Liver (tissue), 9 donors: Measurements from ENCODE around the gene MKI67. TPM values are rescaled to one million over a fixed set of nuclear protein-coding genes. Genes with fewer than 3 reads are reported as not detected.

Experiments used
- DNase-seq: peaks from one replicate; pipeline ENCODE4 v3.0.0-alpha.2; 2017; ENCODE audit warnings: low spot score
- H3K27ac ChIP-seq, 2 donors: one replicate each; pipeline ENCODE4 v1.7.0; 2013; ENCODE audit warnings: inconsistent platforms in 2 of 2, low read length in 2 of 2, control low read depth in 1 of 2, low read depth in 1 of 2, mild to moderate bottlenecking in 1 of 2
- H3K27me3 ChIP-seq, 4 donors: one replicate each; pipeline versions ENCODE4 v1.6.1 to v1.7.0; 2013; ENCODE audit warnings: low read length in 3 of 4, inconsistent platforms in 1 of 4, mild to moderate bottlenecking in 1 of 4, moderate library complexity in 1 of 4; ENCODE audit not compliant: control insufficient read depth in 4 of 4, insufficient read depth in 4 of 4
- H3K36me3 ChIP-seq, 4 donors: one replicate each; pipeline versions ENCODE4 v1.6.1 to v1.7.0; 2013; ENCODE audit warnings: low read length in 3 of 4, mild to moderate bottlenecking in 3 of 4, low read depth in 1 of 4, moderate library complexity in 1 of 4; ENCODE audit not compliant: control insufficient read depth in 4 of 4, insufficient read depth in 3 of 4
- H3K4me1 ChIP-seq, 4 donors: one replicate each; pipeline versions ENCODE4 v1.6.1 to v1.7.0; 2013; ENCODE audit warnings: low read length in 3 of 4, mild to moderate bottlenecking in 3 of 4, moderate library complexity in 1 of 4; ENCODE audit not compliant: control insufficient read depth in 4 of 4, insufficient read depth in 4 of 4
- H3K4me3 ChIP-seq, 3 donors: one replicate each; pipeline versions ENCODE4 v1.6.1 to v1.7.0; 2013; ENCODE audit warnings: low read length in 3 of 3, control low read depth in 1 of 3, low read depth in 1 of 3, mild to moderate bottlenecking in 1 of 3
- H3K9ac ChIP-seq, 2 donors: one replicate each; pipeline ENCODE4 v1.7.0; 2013; ENCODE audit warnings: low read length in 2 of 2, mild to moderate bottlenecking in 2 of 2, moderate library complexity in 2 of 2, control low read depth in 1 of 2, low read depth in 1 of 2
- H3K9me3 ChIP-seq, 4 donors: one replicate each; pipeline versions ENCODE4 v1.6.1 to v1.7.0; 2013; ENCODE audit warnings: low read length in 3 of 4; ENCODE audit not compliant: control insufficient read depth in 4 of 4
- ATF3 ChIP-seq: IDR thresholded peaks from 2 replicates; pipeline ENCODE4 v1.6.1; 2016; ENCODE audit warnings: antibody characterized with exemption
- CTCF ChIP-seq: fragments of 150-350 bp; IDR thresholded peaks from 2 replicates; pipeline ENCODE4 v1.5.1; 2017; ENCODE audit warnings: improper control_type of control experiment, low read depth, low read length; ENCODE audit not compliant: missing input control
- EGR1 ChIP-seq, 2 donors: IDR thresholded peaks; 2 replicates each; pipeline ENCODE4 v1.6.1; 2016 to 2018; ENCODE audit warnings: antibody characterized with exemption in 2 of 2, low read depth in 2 of 2
- FOXA1 ChIP-seq: IDR thresholded peaks from 2 replicates; pipeline ENCODE4 v1.6.1; 2016; ENCODE audit warnings: antibody characterized with exemption
- FOXA2 ChIP-seq: IDR thresholded peaks from 2 replicates; pipeline ENCODE4 v1.6.1; 2016; ENCODE audit warnings: antibody characterized with exemption
- GABPA ChIP-seq, 2 donors: IDR thresholded peaks in 1 of 2; conservative IDR thresholded peaks in 1 of 2; 2 replicates each; pipeline ENCODE4 v1.6.1; 2016; ENCODE audit warnings: antibody characterized with exemption in 2 of 2, mild to moderate bottlenecking in 1 of 2, moderate library complexity in 1 of 2
- HNF4A ChIP-seq, 2 donors: conservative IDR thresholded peaks; 2 replicates each; pipeline ENCODE4 v1.6.1; 2016; ENCODE audit warnings: antibody characterized with exemption in 2 of 2, mild to moderate bottlenecking in 2 of 2
- HNF4G ChIP-seq: IDR thresholded peaks from 2 replicates; pipeline ENCODE4 v1.6.1; 2016; ENCODE audit warnings: antibody characterized with exemption
- JUND ChIP-seq, 2 donors: IDR thresholded peaks; 2 replicates each; pipeline ENCODE4 v1.6.1; 2016; ENCODE audit warnings: antibody characterized with exemption in 2 of 2
- MAX ChIP-seq: IDR thresholded peaks from 2 replicates; pipeline ENCODE4 v1.6.1; 2016; ENCODE audit warnings: antibody characterized with exemption
- NR2F2 ChIP-seq: IDR thresholded peaks from 2 replicates; pipeline ENCODE4 v1.6.1; 2016; ENCODE audit warnings: antibody characterized with exemption
- RAD21 ChIP-seq, 2 donors: IDR thresholded peaks; 2 replicates each; pipeline ENCODE4 v1.6.1; 2016; ENCODE audit warnings: antibody characterized with exemption in 2 of 2, mild to moderate bottlenecking in 2 of 2
- REST ChIP-seq: IDR thresholded peaks from 2 replicates; pipeline ENCODE4 v1.6.1; 2016; ENCODE audit warnings: antibody characterized with exemption, mild to moderate bottlenecking
- RXRA ChIP-seq, 2 donors: IDR thresholded peaks; 2 replicates each; pipeline ENCODE4 v1.6.1; 2017 to 2018; ENCODE audit warnings: antibody characterized with exemption in 2 of 2, mild to moderate bottlenecking in 1 of 2
- SP1 ChIP-seq: IDR thresholded peaks from 2 replicates; pipeline ENCODE4 v1.6.1; 2018; ENCODE audit warnings: antibody characterized with exemption, mild to moderate bottlenecking
- TAF1 ChIP-seq: conservative IDR thresholded peaks from 2 replicates; pipeline ENCODE4 v1.6.1; 2016; ENCODE audit warnings: antibody characterized with exemption, mild to moderate bottlenecking
- YY1 ChIP-seq: IDR thresholded peaks from 2 replicates; pipeline ENCODE4 v1.6.1; 2016; ENCODE audit warnings: antibody characterized with exemption, mild to moderate bottlenecking
- ZBTB33 ChIP-seq: IDR thresholded peaks from 2 replicates; pipeline ENCODE4 v1.6.1; 2016; ENCODE audit warnings: antibody characterized with exemption
- WGBS: extraction: QIAGEN DNeasy Blood & Tissue Kit; methylation state at CpG from one replicate; pipeline ENCODE4 v1.1.7; 2013; 5-methylcytosine and 5-hydroxymethylcytosine counted together
- polyA plus RNA-seq, 2 donors: library from polyadenylated mRNA; stranded (reverse) in 1 of 2; unstranded in 1 of 2; fragments of 200-250 nt in 1 of 2; fragments of >200 nt in 1 of 2; fragmentation: Nextera tagmentation in 1 of 2; extraction: Ambion mirVana in 1 of 2; gene quantifications; one replicate each; pipeline versions ENCODE4 v1.2.1 to v1.2.3, GENCODE V29; 2013 to 2015
- total RNA-seq, 2 donors: library from RNA; depleted of rRNA; stranded (reverse); fragments of >200 nt; gene quantifications; one replicate each; pipeline ENCODE4 v1.2.3, GENCODE V29; 2014
- donor health status: healthy.
- donor health status: healthy.
- donor health status: healthy.
- donor health status: healthy.
- donor health status: healthy.

The MKI67 gene
- total and polyA plus RNA-seq, 4 donors: 0.25 to 54.5 (median 1.1) TPM

GRCh38 chr10:128084364-128084763 lies 41.9 kb downstream of the MKI67 start:
- Histone ChIP-seq H3K9ac (no peak overlapping the region), H3K27me3 (peaks cover 0 to 2% (median 0%) of the 10 kb centered on the region in 4 donors), H3K27ac (no peak overlapping the region), H3K36me3 (peaks cover 0 to 9% (median 0%) of the 10 kb centered on the region in 4 donors), H3K9me3 (no peaks in the 10 kb centered on the region), H3K4me3 (no peak overlapping the region), H3K4me1 (no peaks in the 10 kb centered on the region)
- no peak for DNase-seq
- TF ChIP-seq ZBTB33 (no peak), SP1 (no peak), FOXA1 (no peak), GABPA (IDR thresholded peaks at IDR 0.05 in 1 of 2, conservative IDR thresholded peaks at IDR 0.05 in 1 of 2) (no peak), YY1 (no peak), ATF3 (no peak), RXRA (IDR thresholded peaks at IDR 0.05) (no peak), MAX (no peak), RAD21 (IDR thresholded peaks at IDR 0.05) (no peak), JUND (IDR thresholded peaks at IDR 0.05) (no peak), EGR1 (IDR thresholded peaks at IDR 0.05; ENCODE audit: low read depth in 2 of 2) (no peak), CTCF (no peak), HNF4G (no peak), TAF1 (no peak), REST (no peak), NR2F2 (no peak), HNF4A (conservative IDR thresholded peaks at IDR 0.05) (no peak), FOXA2 (no peak)
- 92% methylated on average over 10 of the region's 10 CpGs for WGBS
